DMS79 treated with DMSO at 0.1 percent for 48 hours (cell line): ENCODE data around the gene PSAT1.
"Not testable (repeated sequence)": the region's sequence is repeated elsewhere in the genome, so short reads cannot be mapped to it uniquely, and the experiment has no call there.

ENCODE experiments used
- DNase-seq: peaks from one replicate; lab custom pipeline; 2025; lab: John Stamatoyannopoulos, UW

The PSAT1 gene

GRCh38 chr9:78296893-78297671 is at the start of gene PSAT1:
TSS of gene PSAT1 (plus strand) at chr9:78297125. CDS start at chr9:78297211, 86 bp downstream.
- DNase-seq = peak; percentile 65

- no peak for DNase-seq
These were observed 48.3 kb upstream of the PSAT1 start for GRCh38 chr9:78248635-78249034.

- no peak for DNase-seq
These were observed 47.4 kb upstream of the PSAT1 start for GRCh38 chr9:78249542-78249941.

- no peak for DNase-seq
These were observed 44.3 kb upstream of the PSAT1 start for GRCh38 chr9:78252616-78253015.

- no peak for DNase-seq
These were observed 43.6 kb upstream of the PSAT1 start for GRCh38 chr9:78253285-78253684.

- DNase-seq = no peak
These were observed 35.4 kb upstream of the PSAT1 start for GRCh38 chr9:78261403-78262001.

GRCh38 chr9:78262655-78263054 is 34.3 kb upstream of the PSAT1 start:
- no peak for DNase-seq

- DNase-seq = no peak
These were observed 29.0 kb upstream of the PSAT1 start for GRCh38 chr9:78267889-78268288.

- no peak for DNase-seq
These were observed 27.1 kb upstream of the PSAT1 start for GRCh38 chr9:78269784-78270183.

- no peak for DNase-seq
These were observed 24.6 kb upstream of the PSAT1 start for GRCh38 chr9:78272307-78272706.

GRCh38 chr9:78273761-78274160 is 23.2 kb upstream of the PSAT1 start:
- no peak for DNase-seq

GRCh38 chr9:78278177-78278777 is 18.6 kb upstream of the PSAT1 start:
- DNase-seq = no peak

- DNase-seq = no peak
These were observed 18.1 kb upstream of the PSAT1 start for GRCh38 chr9:78278801-78279200.

GRCh38 chr9:78280982-78281668 is 15.8 kb upstream of the PSAT1 start:
- peak; percentile 49 for DNase-seq

GRCh38 chr9:78284181-78284580 is 12.7 kb upstream of the PSAT1 start:
- DNase-seq = not testable (repeated sequence)

GRCh38 chr9:78286125-78286524 is 10.8 kb upstream of the PSAT1 start:
- DNase-seq = no peak

- no peak for DNase-seq
These were observed 10.0 kb upstream of the PSAT1 start for GRCh38 chr9:78286946-78287388.

- peak; percentile 63 for DNase-seq
These were observed 8.6 kb upstream of the PSAT1 start for GRCh38 chr9:78288214-78288892.

- no peak for DNase-seq
These were observed 7.5 kb upstream of the PSAT1 start for GRCh38 chr9:78289474-78289873.

GRCh38 chr9:78291240-78291925 is 5.5 kb upstream of the PSAT1 start:
- DNase-seq = peak; percentile 24

- peak; percentile 18 for DNase-seq
These were observed 4.9 kb upstream of the PSAT1 start for GRCh38 chr9:78292026-78292425.
